HG02981 (cell line): Measurements from ENCODE around the gene ASZ1.

Experiments
- ATAC-seq: cut with Tn5 transposase; IDR thresholded peaks from one replicate; pipeline ENCODE4 v1.9.1; 2021; ENCODE audit warnings: mild to moderate bottlenecking, moderate library complexity; ENCODE audit not compliant: unreplicated experiment

The ASZ1 gene

GRCh38 chr7:117347480-117347879 is 79.8 kb downstream of the ASZ1 start:
- ATAC-seq, result peak; percentile 4

GRCh38 chr7:117346161-117346560 is 81.1 kb downstream of the ASZ1 start:
- no peak for ATAC-seq

GRCh38 chr7:117338020-117338419 is 89.3 kb downstream of the ASZ1 start:
- no peak for ATAC-seq

- no peak for ATAC-seq
Observed at GRCh38 chr7:117333168-117333567, 94.1 kb downstream of the ASZ1 start.

GRCh38 chr7:117332031-117332430 is 95.3 kb downstream of the ASZ1 start:
- no peak for ATAC-seq

- ATAC-seq, result no peak
Observed at GRCh38 chr7:117325836-117326235, 101.5 kb downstream of the ASZ1 start.

- no peak for ATAC-seq
Observed at GRCh38 chr7:117324960-117325359, 102.3 kb downstream of the ASZ1 start.

GRCh38 chr7:117323851-117324711 is 103.2 kb downstream of the ASZ1 start:
- no peak for ATAC-seq

- ATAC-seq, result no peak
Observed at GRCh38 chr7:117323305-117323850, 103.9 kb downstream of the ASZ1 start.

- no peak for ATAC-seq
Observed at GRCh38 chr7:117322741-117323304, 104.5 kb downstream of the ASZ1 start, which contains the start of gene WNT2. TSS of gene WNT2 (minus strand) at chr7:117323058. CDS start at chr7:117322989, 69 bp downstream.

GRCh38 chr7:117320523-117320922 is 106.8 kb downstream of the ASZ1 start:
- no peak for ATAC-seq

GRCh38 chr7:117319181-117319580 is 108.1 kb downstream of the ASZ1 start:
- no peak for ATAC-seq

GRCh38 chr7:117313582-117313981 is 113.7 kb downstream of the ASZ1 start:
- ATAC-seq, result no peak
